ENCODE data around the gene BRD9.
"Not testable (repeated sequence)": the region's sequence is repeated elsewhere in the genome, so short reads cannot be mapped to it uniquely, and the experiment has no call there.

The BRD9 gene

DNA sequence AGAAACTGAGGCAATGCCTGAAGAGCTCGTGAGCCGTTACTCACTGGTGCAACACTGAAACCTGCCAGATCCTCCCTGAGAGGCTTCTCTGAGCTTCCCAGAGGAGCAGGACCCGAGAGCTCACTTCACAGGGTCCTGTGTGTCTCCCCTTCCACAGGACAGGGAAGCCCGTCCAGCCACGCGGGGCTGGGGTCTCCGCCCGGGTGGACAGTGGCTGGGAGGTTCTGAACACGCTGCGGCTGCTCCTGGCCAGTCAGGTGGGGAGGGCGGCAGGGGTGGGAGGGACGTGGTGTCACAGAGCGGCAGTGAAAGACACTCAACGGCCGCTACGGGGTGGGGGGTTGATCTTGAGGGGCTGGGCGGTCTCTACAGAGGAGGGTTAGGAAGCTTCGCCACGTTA is 41.5 kb downstream of the BRD9 start:
- Histone ChIP-seq H3K9ac (ENCODE audit: low read length) (no peak overlapping the region), H3K9me3 (ENCODE audit: control insufficient read depth, low read length) (no peaks in the 10 kb centered on the region), H3K36me3 (ENCODE audit: control insufficient read depth, insufficient read depth, low read length) (no peaks in the 10 kb centered on the region), H3K4me1 (ENCODE audit: control insufficient read depth, insufficient read depth, low read length) (peaks cover 20% of the 10 kb centered on the region), H3K27me3 (ENCODE audit: control insufficient read depth, insufficient read depth, low read length) (peaks cover 31% of the 10 kb centered on the region), H3K4me3 (ENCODE audit: low read length) (no peak overlapping the region)

DNA sequence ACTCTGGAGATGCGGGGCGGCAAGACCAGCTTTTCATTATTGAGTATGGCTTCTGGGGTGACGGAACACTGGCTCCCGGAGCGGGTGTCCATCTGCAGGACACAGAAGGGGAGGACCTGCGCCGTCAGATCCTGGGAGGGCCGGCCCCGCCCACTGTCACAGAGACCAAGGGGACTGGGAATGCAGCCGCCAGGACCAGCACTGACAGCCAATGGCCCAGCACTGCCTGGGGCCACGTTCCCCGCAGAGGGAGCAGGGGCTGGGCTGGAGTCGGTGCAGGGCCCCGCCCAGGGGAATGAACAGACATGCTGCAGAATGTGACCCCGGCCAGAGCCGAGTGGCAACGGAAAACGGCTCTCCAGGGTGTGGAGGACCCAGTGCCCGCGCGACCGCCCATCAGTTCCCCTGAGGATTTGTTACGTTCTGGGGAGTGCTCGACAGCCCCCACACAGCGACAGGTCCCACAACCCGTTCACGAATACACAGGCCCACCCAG is 42.0 kb downstream of the BRD9 start, which contains the start of gene ZDHHC11:
Gene ZDHHC11, minus strand, starts transcription at position 476 of the 496 bp plus-strand sequence. Its CDS starts 384 bp downstream, at position 92.
- Histone ChIP-seq H3K4me3 (ENCODE audit: low read length) (peak within 1 kb of the TSS; percentile 41), H3K9me3 (ENCODE audit: control insufficient read depth, low read length) (no peaks in the 10 kb centered on the region), H3K9ac (ENCODE audit: low read length) (peak within 1 kb of the TSS; percentile 47), H3K27me3 (ENCODE audit: control insufficient read depth, insufficient read depth, low read length) (peaks cover 31% of the 10 kb centered on the region), H3K4me1 (ENCODE audit: control insufficient read depth, insufficient read depth, low read length) (peaks cover 20% of the 10 kb centered on the region), H3K36me3 (ENCODE audit: control insufficient read depth, insufficient read depth, low read length) (no peaks in the 10 kb centered on the region)

DNA sequence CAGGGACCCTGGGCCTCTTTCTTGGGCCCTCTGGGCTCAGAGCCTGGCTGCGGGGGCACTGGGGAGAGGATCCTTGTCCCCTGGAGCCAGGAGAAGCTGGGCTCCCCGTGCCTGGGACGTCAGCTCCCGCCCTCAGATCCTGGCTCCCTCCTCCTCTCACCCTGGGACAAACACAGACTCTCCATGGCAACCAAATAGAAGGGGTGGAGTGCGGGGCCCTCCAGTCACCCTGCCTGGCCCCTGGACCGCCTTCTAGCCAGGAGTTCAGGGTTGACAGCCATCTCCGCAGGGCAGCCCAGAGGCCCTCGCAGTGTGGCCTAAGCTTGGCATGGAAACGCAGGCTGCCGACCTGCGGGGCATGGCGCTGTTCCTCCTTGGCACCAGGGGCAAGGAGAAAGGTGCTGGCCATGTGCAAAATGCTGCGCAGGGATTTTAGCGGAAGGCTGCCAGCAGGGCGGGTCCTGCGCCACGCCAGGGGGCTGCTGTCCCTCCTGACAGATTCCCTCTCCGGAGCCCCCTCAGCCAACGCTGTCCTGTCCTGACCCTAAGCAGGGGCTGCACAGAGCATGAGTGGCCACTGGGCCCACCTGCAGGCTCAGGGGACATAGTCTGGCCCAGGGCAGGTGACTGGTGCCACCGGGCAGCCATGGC is 42.8 kb downstream of the BRD9 start:
- Histone ChIP-seq H3K36me3 (ENCODE audit: control insufficient read depth, insufficient read depth, low read length) (no peaks in the 10 kb centered on the region), H3K4me3 (ENCODE audit: low read length) (peak overlapping the region; percentile 41), H3K9ac (ENCODE audit: low read length) (peak overlapping the region; percentile 62), H3K9me3 (ENCODE audit: control insufficient read depth, low read length) (no peaks in the 10 kb centered on the region), H3K4me1 (ENCODE audit: control insufficient read depth, insufficient read depth, low read length) (peaks cover 20% of the 10 kb centered on the region), H3K27me3 (ENCODE audit: control insufficient read depth, insufficient read depth, low read length) (peaks cover 28% of the 10 kb centered on the region)

DNA sequence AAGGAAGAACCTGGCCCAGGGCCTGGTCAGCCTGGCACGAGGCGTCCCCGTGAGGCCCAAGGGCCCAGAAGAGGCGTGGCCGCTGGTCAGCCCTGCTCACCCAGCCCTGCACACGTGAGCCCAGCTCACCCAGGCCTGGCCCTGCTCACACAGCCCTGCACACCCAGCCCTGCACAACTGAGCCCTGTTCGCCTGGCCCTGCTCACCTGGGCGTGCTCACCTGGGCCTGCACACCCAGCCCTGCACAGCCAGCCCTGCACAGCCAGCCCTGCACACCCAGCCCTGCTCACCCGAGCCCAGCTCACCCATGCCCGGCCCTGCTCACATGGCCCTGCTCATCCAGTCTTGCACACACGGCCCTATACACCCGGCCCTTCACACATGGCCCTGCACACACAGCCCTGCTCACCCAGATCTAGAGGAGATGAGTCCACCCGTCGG is 43.9 kb downstream of the BRD9 start:
- Histone ChIP-seq H3K9me3 (ENCODE audit: control insufficient read depth, low read length) (no peaks in the 10 kb centered on the region), H3K4me3 (ENCODE audit: low read length) (no peak overlapping the region), H3K9ac (ENCODE audit: low read length) (no peak overlapping the region), H3K27me3 (ENCODE audit: control insufficient read depth, insufficient read depth, low read length) (peaks cover 28% of the 10 kb centered on the region), H3K36me3 (ENCODE audit: control insufficient read depth, insufficient read depth, low read length) (no peaks in the 10 kb centered on the region), H3K4me1 (ENCODE audit: control insufficient read depth, insufficient read depth, low read length) (peaks cover 20% of the 10 kb centered on the region)

DNA sequence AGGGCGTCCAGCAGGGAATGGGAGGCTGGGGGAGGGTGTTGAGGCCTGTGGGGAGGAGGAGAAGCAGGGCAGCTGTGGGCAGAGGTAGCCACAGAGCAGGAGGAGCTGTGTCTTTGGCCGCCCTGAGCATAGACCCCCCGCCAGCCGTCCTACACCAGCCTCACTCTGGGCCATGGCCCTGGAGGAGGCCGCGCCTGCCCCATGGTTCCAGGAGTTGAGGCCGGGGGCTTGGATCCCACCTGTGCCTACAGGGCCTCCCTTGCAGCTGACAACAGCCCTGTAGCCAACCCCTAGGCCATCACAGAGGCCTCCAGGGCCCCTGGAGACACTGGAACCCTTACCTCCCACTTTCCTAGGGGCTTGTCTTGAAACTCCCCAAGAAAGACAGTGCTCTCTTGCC is 44.9 kb downstream of the BRD9 start:
- Histone ChIP-seq H3K4me1 (ENCODE audit: control insufficient read depth, insufficient read depth, low read length) (peaks cover 20% of the 10 kb centered on the region), H3K27me3 (ENCODE audit: control insufficient read depth, insufficient read depth, low read length) (peaks cover 22% of the 10 kb centered on the region)
- H3K9me3 ChIP-seq (ENCODE audit: control insufficient read depth, low read length); H3K4me3 ChIP-seq (ENCODE audit: low read length); H3K36me3 ChIP-seq (ENCODE audit: control insufficient read depth, insufficient read depth, low read length); H3K9ac ChIP-seq (ENCODE audit: low read length): not testable (repeated sequence)

DNA sequence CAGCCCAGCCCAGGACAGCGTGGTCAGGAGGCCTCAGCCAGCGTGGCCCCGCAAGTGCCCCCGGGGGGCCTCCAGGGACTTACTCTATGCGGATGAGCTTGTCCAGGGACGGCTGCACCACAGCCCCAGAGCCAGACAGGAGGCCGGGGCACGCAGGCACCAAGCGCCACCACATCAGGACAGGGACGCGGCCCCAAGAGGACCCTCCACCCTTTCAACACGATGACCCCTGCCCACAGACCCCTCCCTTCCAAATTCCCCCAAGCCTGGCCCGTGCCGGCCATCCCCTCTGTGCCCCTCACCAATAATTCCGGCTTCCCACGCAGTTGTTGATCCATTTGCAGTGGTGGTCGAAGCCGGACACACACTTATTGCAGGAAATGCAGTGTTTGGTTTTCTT is 45.4 kb downstream of the BRD9 start:
- not testable (repeated sequence) for H3K36me3 ChIP-seq (ENCODE audit: control insufficient read depth, insufficient read depth, low read length); H3K9me3 ChIP-seq (ENCODE audit: control insufficient read depth, low read length); H3K9ac ChIP-seq (ENCODE audit: low read length); H3K4me3 ChIP-seq (ENCODE audit: low read length)
- H3K27me3 ChIP-seq (ENCODE audit: control insufficient read depth, insufficient read depth, low read length), result peaks cover 17% of the 10 kb centered on the region
- peaks cover 20% of the 10 kb centered on the region for H3K4me1 ChIP-seq (ENCODE audit: control insufficient read depth, insufficient read depth, low read length)

DNA sequence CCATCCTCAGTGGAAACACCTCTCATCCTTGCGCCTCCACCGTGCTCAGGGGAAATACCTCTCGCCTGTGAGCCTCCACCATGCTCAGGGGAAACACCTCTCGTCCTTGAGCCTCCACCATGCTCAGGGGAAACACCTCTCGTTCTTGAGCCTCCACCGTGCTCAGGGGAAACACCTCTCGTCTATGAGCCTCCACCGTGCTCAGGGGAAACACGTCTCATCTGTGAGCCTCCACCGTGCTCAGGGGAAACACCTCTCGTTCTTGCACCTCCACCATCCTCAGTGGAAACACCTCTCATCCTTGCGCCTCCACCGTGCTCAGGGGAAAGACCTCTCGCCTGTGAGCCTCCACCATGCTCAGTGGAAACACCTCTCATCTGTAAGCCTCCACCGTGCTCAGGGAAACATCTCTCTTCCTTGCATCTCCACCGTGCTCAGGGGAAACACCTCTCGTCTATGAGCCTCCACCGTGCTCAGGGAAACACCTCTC is 46.0 kb downstream of the BRD9 start:
- H3K4me1 ChIP-seq (ENCODE audit: control insufficient read depth, insufficient read depth, low read length), result peaks cover 20% of the 10 kb centered on the region
- not testable (repeated sequence) for H3K9ac ChIP-seq (ENCODE audit: low read length); H3K4me3 ChIP-seq (ENCODE audit: low read length); H3K36me3 ChIP-seq (ENCODE audit: control insufficient read depth, insufficient read depth, low read length); H3K9me3 ChIP-seq (ENCODE audit: control insufficient read depth, low read length)
- H3K27me3 ChIP-seq (ENCODE audit: control insufficient read depth, insufficient read depth, low read length), result peaks cover 16% of the 10 kb centered on the region

DNA sequence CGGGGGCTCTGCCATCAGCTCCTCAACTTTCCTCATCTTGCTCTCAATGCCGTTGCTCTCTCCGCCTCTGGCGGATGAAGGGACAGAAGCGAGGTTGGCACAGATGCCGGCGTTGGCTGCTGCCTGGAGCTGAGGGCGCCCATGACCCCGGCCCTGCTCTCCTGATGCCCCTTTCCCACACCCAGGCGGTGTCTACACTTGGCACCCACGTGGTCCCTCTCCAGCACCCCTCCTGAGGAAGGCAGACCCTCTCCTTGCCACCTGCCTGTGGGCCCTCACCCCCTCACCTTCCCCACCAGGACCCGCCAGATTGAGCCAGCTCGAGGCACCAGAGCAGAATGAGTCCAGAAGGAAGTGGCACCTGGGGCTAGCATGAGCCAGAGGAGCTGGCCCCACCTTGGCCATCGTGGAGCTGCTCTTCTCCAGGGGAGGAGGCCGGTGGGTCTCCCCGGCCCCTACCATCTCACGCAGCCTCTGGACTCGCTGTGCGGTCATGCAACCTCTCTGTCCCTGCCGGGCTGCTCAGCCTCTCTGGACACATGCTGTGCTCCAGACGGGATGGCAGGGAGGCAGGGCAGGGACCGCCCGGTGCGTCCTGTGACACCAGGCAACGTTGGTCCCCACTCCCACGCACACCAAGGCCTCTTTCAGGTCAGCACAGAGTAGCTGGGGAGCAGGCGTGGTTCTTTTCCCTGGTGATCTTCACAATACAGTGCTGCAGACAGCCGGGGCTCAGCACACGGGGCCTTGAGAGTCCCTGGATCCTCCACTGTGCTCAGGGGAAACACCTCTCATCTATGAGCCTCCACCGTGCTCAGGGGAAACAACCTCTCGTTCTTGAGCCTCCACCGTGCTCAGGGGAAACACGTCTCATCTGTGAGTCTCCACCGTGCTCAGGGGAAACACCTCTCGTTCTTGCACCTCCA is 46.7 kb downstream of the BRD9 start:
- H3K9ac ChIP-seq (ENCODE audit: low read length); H3K9me3 ChIP-seq (ENCODE audit: control insufficient read depth, low read length); H3K36me3 ChIP-seq (ENCODE audit: control insufficient read depth, insufficient read depth, low read length); H3K4me3 ChIP-seq (ENCODE audit: low read length): not testable (repeated sequence)
- peaks cover 12% of the 10 kb centered on the region for H3K27me3 ChIP-seq (ENCODE audit: control insufficient read depth, insufficient read depth, low read length)
- peaks cover 18% of the 10 kb centered on the region for H3K4me1 ChIP-seq (ENCODE audit: control insufficient read depth, insufficient read depth, low read length)

DNA sequence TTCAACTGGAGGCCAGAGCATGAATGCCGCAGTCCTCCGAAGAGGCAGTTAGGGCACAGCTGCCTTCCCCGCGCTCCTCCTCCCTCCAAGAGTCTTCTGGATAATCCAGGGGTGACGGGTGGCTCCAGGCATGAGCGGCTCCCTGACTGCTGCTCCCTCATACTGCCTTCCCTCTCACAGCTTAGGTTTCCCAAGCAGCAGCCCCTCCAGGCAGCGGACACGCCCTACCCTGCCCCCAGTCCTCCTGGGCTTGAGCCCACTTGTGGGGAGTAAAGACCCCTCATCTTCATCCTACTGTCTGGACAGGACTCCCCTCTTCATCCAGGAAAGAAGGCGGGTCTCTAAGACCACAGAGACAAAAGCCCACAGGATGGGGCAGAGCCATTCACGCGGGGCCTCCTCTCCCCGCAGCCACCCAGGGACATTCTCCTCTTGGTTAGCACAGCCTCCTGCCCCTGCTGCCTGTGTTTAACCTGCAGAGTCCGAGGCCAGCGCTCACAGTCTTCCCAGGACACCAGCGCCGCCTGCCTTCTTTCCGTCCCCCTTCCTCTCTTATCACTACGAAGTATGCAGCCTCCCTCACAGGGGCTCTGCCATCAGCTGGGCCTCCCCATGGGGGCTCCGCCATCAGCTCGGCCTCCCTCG is 47.4 kb downstream of the BRD9 start:
- not testable (repeated sequence) for H3K9ac ChIP-seq (ENCODE audit: low read length); H3K36me3 ChIP-seq (ENCODE audit: control insufficient read depth, insufficient read depth, low read length); H3K9me3 ChIP-seq (ENCODE audit: control insufficient read depth, low read length); H3K4me3 ChIP-seq (ENCODE audit: low read length); H3K27me3 ChIP-seq (ENCODE audit: control insufficient read depth, insufficient read depth, low read length)
- H3K4me1 ChIP-seq (ENCODE audit: control insufficient read depth, insufficient read depth, low read length), result peaks cover 12% of the 10 kb centered on the region

DNA sequence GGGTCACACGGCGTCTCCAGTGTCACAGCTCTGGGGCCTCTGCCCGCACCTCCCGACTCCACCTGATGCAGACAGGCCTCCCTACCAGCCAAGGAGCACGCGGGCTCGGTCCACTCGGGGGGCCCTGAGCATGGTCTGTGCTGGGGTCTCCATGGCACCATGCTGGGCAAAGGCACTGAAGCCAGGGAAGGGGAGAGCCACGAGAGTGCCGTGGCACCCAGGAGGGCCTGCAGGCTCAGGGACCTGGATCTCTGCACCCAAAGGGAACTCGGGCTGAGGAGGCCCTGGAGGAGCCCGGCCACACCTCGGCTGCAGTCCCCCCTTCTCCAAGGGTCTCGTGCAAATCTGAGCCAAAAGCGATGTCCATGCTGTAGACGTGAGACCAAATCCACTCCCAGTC is 48.2 kb downstream of the BRD9 start:
- not testable (repeated sequence) for H3K4me3 ChIP-seq (ENCODE audit: low read length); H3K9ac ChIP-seq (ENCODE audit: low read length); H3K9me3 ChIP-seq (ENCODE audit: control insufficient read depth, low read length); H3K27me3 ChIP-seq (ENCODE audit: control insufficient read depth, insufficient read depth, low read length); H3K4me1 ChIP-seq (ENCODE audit: control insufficient read depth, insufficient read depth, low read length); H3K36me3 ChIP-seq (ENCODE audit: control insufficient read depth, insufficient read depth, low read length)

DNA sequence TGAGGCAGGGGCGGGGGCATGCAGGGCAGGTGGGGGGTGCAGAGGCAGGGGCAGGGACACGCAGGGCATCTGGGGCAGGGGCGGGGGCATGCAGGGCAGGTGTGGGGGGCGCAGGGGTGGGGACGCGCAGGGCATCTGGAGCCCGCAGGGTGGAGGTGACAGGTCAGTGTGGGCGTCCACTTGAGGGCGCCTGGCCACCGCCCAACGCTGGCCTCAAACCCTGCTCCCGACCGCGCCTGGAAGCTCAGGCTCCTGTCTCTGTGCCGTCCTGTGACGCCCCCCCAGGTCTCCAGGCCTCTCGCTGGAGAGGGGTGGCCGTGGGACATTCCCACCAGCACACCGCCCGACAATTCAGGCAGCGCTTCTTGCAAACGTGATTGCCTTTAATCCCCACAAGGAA is 48.7 kb downstream of the BRD9 start:
- H3K9me3 ChIP-seq (ENCODE audit: control insufficient read depth, low read length); H3K9ac ChIP-seq (ENCODE audit: low read length); H3K4me3 ChIP-seq (ENCODE audit: low read length); H3K27me3 ChIP-seq (ENCODE audit: control insufficient read depth, insufficient read depth, low read length); H3K4me1 ChIP-seq (ENCODE audit: control insufficient read depth, insufficient read depth, low read length); H3K36me3 ChIP-seq (ENCODE audit: control insufficient read depth, insufficient read depth, low read length): not testable (repeated sequence)

DNA sequence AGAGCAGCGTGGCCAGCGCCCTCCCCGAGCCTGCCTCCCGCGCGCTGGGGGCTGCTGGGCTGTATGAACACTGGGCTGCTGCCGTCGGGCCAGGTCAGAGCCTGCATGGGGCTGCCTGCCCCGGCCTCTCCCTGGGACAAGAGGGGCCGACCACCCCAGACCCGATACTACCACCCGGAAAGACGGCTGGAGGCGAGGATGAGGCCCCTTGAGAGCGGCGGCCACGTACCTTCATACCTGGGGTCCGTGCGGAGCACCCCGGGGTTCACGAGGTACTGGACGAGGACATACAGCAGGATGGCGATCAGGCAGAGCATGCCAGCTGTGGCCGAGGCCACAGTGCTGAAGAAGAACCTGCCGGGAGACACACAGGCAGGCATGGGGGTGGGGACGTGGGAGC is 49.2 kb downstream of the BRD9 start:
- H3K36me3 ChIP-seq (ENCODE audit: control insufficient read depth, insufficient read depth, low read length); H3K9ac ChIP-seq (ENCODE audit: low read length); H3K9me3 ChIP-seq (ENCODE audit: control insufficient read depth, low read length); H3K4me1 ChIP-seq (ENCODE audit: control insufficient read depth, insufficient read depth, low read length); H3K4me3 ChIP-seq (ENCODE audit: low read length); H3K27me3 ChIP-seq (ENCODE audit: control insufficient read depth, insufficient read depth, low read length): not testable (repeated sequence)
